GM18907 (cell line): ENCODE measurements around the gene CYP4A11.
"Not testable (repeated sequence)": the region's sequence is repeated elsewhere in the genome, so short reads cannot be mapped to it uniquely, and the experiment has no call there.

Source experiments
- ATAC-seq: cut with Tn5 transposase; IDR thresholded peaks from one replicate; pipeline ENCODE4 v1.9.1; 2021; ENCODE audit warnings: mild to moderate bottlenecking, moderate library complexity; ENCODE audit not compliant: unreplicated experiment

Gene CYP4A11

GRCh38 chr1:46941135-46941694 is at the start of gene CYP4A11:
CYP4A11 (minus strand) TSS chr1:46941476; CDS start chr1:46941433, 43 bp downstream.
- ATAC-seq, result no peak

GRCh38 chr1:46990541-46990940 is 49.3 kb upstream of the CYP4A11 start:
- ATAC-seq, result not testable (repeated sequence)

DNA sequence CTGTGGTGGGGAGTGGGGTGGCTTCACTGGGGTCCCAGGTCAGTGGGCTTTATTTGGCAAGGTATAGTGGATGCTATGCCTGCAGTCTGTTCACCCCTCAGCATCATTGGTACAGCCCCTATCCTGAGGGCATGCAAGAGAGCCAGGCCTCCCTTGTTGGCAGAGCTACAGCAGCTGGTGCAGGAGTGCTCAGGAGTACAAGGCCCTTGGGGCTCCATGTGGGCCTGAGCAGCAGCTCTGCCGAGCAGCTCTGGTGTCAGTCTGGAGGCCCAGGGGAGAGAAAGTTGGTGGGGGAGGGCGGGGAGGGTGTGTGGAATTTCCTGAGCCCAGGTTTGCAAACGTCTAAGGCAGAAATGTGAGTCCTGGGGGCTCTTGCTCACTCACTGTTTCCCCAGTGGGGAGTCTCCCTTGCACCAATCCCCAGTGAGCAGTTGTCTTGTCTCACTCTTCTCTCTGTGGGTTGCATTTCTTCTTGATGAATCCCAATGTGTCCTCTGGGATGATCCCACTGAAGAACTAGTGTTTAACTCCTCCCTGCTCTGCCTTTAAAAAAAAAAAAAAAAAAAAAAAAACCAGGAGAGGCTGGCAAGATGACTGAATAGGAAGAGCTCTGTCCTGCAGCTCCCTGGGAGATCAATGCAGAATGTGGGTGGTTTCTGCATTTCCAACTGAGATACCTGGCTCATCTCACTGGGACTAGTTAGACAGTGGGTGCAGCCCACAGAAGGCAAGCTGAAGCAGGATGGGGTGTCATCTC is 42.7 kb upstream of the CYP4A11 start:
- no peak for ATAC-seq

GRCh38 chr1:46983166-46983829 is 42.0 kb upstream of the CYP4A11 start:
- no peak for ATAC-seq

GRCh38 chr1:46969014-46969619 is 27.8 kb upstream of the CYP4A11 start:
- no peak for ATAC-seq

DNA sequence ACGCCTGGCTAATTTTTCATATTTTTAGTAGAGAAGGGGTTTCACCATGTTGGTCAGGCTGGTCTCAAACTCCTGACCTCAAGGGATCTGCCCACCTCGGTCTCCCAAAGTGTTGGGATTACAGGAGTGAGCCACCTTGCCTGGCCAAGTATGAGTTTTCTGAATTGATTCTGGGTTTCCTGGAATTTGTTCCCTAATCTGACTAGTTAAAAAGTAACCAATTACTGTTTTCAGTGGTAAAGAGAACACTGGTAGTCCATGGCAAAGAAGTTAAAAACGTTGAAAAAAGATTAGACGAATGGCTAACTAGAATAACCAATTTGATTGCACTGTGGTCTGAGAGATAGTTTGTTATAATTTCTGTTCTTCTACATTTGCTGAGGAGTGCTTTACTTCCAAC is 21.0 kb upstream of the CYP4A11 start:
- not testable (repeated sequence) for ATAC-seq

DNA sequence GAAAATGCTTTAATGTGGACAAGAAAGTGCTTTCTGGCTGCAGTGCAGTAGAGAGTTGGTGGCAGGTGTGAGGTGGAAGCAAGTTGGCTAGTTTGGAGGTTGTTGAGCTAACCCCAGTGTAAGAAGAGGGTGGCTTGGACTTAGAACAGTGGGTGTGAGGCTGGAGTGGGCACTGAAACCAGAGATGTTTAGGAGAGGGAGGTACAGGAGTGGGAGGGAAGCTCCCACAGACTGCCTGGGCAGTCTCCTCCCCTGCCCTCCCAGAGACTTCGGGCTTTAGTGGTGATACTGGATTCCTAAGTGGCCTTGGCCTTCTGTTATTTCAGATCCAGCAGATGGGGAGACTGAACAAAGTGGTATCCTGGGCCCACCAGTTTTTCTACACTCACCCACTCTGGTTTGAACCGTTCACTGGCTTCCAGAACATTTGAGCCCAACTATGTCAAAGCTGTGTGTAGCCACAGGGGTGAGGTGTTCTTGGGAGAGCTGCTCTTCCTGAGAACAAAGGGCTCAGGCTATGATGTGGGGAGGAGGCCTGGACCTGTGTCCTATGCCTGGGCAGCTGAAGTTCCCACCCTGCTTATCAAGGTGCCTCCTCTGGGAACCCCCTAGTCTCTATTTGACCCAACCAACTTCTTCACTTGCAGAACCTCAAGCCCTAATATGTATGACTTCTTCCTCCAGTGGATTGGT is 19.9 kb upstream of the CYP4A11 start:
- ATAC-seq, result no peak

- ATAC-seq, result no peak
Observed at GRCh38 chr1:46960250-46960649, 19.0 kb upstream of the CYP4A11 start.

DNA sequence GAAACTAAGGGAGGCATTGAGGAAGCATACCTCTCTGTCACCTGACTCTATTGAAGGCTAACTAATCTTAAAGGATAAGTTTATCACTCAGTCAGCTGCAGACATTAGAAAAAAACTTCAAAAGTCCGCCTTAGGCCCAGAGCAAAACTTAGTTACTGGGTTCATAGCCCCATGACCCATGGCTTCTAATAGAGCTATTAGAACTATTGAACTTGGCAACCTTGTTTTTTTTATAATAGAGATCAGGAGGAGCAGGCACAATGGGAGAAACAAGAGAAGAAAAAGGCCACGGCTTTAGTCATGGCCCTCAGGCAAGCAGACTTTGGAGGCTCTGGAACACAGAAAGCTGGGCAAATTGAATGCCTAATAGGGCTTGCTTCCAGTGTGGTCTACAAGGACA is 13.8 kb upstream of the CYP4A11 start:
- ATAC-seq, result not testable (repeated sequence)

DNA sequence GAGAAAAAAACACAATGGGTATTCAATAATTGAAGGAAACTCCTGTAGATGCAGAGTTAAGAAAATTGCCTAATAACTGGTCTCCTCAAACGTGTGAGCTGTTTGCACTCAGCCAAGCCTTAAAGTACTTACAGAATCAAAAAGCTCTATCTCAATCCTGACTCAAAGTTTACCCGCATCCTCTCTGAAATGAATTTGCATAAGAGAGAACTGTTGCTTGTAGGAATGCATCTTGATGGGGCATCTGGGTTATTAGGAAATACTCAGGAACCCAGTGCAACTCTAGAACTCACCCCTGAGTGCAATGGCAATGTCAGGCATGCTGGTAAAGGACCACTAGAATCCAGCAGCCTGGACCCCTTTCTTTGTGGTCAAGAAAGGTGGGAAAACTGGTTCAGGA is 12.6 kb upstream of the CYP4A11 start:
- ATAC-seq, result not testable (repeated sequence)

DNA sequence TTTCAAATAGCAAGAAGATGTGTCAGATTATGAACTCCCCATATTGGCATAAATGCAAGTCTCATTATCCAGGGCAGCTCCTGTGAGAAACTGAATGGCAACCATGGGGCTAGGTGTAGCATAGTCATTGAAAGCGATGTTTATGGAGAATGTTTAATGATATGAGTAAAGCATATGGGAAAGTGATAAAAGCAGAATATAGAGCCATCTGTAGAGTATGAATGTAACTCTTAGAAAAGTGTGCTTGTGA is 8.1 kb upstream of the CYP4A11 start:
- ATAC-seq, result not testable (repeated sequence)

- no peak for ATAC-seq
Observed at GRCh38 chr1:46948629-46949416, 7.5 kb upstream of the CYP4A11 start.

- ATAC-seq, result not testable (repeated sequence)
Observed at GRCh38 chr1:46947706-46948105, 6.4 kb upstream of the CYP4A11 start.

- ATAC-seq, result no peak
Observed at GRCh38 chr1:46942086-46942485, 810 bp upstream of the CYP4A11 start.

- ATAC-seq, result no peak
Observed at GRCh38 chr1:46940307-46940706, 969 bp downstream of the CYP4A11 start.

DNA sequence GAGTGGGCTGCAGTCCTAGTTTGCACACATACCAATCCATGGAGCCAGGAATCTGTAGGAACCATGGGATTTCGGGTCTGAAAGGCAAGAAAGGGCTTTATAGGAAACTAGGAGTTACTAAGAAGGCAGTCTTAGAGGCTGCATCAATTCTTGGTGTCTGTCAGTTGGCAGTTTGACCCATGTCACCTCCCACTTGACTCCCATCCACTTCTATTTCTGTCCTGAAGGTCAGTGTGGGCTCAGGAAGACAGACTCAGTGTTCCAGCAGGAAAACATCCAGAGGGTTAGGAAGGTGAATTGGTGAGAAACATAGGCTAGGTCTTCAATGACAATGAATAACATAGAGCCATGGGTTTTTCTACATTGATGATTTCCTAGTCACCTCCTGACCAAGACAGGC is 4.0 kb downstream of the CYP4A11 start:
- ATAC-seq, result no peak

DNA sequence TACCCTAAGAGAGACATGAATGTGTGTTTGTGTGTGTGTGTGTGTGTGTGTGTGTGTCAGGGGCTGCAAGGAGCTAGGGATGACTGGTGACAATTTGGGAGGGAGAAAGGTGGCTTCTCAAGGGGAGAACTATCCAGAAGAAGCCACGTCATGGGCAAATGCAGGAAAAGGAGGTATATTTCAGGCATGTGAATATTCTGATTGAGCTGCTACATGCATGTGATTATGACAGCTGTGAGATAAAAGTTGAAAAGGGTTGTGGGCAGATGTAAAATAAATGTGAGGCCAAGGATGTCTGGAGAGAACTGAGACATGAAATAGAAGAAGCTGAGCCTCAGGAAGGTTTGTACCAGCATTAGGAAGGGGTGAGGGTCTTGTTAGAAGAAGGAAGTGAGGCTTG is 4.5 kb downstream of the CYP4A11 start:
- ATAC-seq, result no peak

- ATAC-seq, result not testable (repeated sequence)
Observed at GRCh38 chr1:46934852-46935251, 6.4 kb downstream of the CYP4A11 start.

GRCh38 chr1:46932020-46932419 is 9.3 kb downstream of the CYP4A11 start:
- ATAC-seq, result not testable (repeated sequence)

- ATAC-seq, result no peak
Observed at GRCh38 chr1:46931151-46931550, 10.1 kb downstream of the CYP4A11 start.
